GM12892 (cell line): ENCODE measurements around the gene PRKN.

ENCODE experiments used
- POLR2A ChIP-seq: IDR thresholded peaks from 2 replicates; pipeline ENCODE4 v1.6.1; 2011; ENCODE audit warnings: low read depth, low read length, control low read depth
- POLR2AphosphoS5 ChIP-seq: IDR thresholded peaks from 2 replicates; pipeline ENCODE4 v1.6.1; 2011; ENCODE audit warnings: low read depth, low read length, control low read depth

- no peak for TF ChIP-seq POLR2AphosphoS5
- no peak for TF ChIP-seq POLR2A
Observed at GRCh38 chr6:162670345-162670744, 57.2 kb downstream of the PRKN start.
